K562 (cell line): Measurements from ENCODE around the gene VAC14. TPM values are rescaled to one million over a fixed set of nuclear protein-coding genes. Genes with fewer than 3 reads are reported as not detected.

Source experiments
- BHLHE40 ChIP-seq: IDR thresholded peaks from 2 replicates; pipeline ENCODE4 v1.6.1; 2011; ENCODE audit warnings: low read length, improper control_type of control experiment
- CBFA2T3 ChIP-seq: fragments of 450-650 bp; IDR thresholded peaks from 2 replicates; pipeline ENCODE4 v1.6.1; 2017
- ETV1 ChIP-seq: fragments of 450-650 bp; conservative IDR thresholded peaks from 2 replicates; pipeline ENCODE4 v1.6.1; 2016; ENCODE audit warnings: missing genetic modification characterization, control low read depth, low read depth, missing compliant biosample characterization
- IFI16 ChIP-seq: fragments of 250-450 bp; sonication (Bioruptor Pico); IDR thresholded peaks from 2 replicates; pipeline ENCODE4 v2.1.2; 2022; ENCODE audit warnings: mild to moderate bottlenecking, inconsistent platforms
- KDM1A ChIP-seq, 2 experiments: fragments of 450-650 bp; IDR thresholded peaks; 2 replicates each; pipeline ENCODE4 v1.6.1; 2016; ENCODE audit warnings: mild to moderate bottlenecking in 2 of 2
- NBN ChIP-seq: fragments of 450-650 bp; IDR thresholded peaks from 2 replicates; pipeline ENCODE4 v1.6.1; 2016; ENCODE audit warnings: low read depth, mild to moderate bottlenecking
- RBBP5 ChIP-seq: fragments of 200-600 bp; sonication (generic); IDR thresholded peaks from 2 replicates; pipeline ENCODE4 v1.6.1; 2012; ENCODE audit warnings: borderline replicate concordance, mild to moderate bottlenecking, low read length, control low read depth, inconsistent platforms; ENCODE audit not compliant: insufficient read depth, poor library complexity, severe bottlenecking
- SAP30 ChIP-seq: fragments of 200-600 bp; sonication (generic); IDR thresholded peaks from 2 replicates; pipeline ENCODE4 v1.6.1; 2012; ENCODE audit warnings: borderline replicate concordance, low read depth, mild to moderate bottlenecking, moderate library complexity, low read length, control low read depth, inconsistent platforms; ENCODE audit not compliant: insufficient read depth, poor library complexity, severe bottlenecking
- SFPQ ChIP-seq: fragments of 200-400 bp; formaldehyde crosslinking; IDR thresholded peaks from 2 replicates; pipeline ENCODE4 v1.6.1; 2017; ENCODE audit warnings: mild to moderate bottlenecking, low read depth, low read length, moderate library complexity
- SMARCA4 ChIP-seq: fragments of 450-650 bp; IDR thresholded peaks from 2 replicates; pipeline ENCODE4 v1.6.1; 2016
- SOX6 ChIP-seq: fragments of 450-650 bp; IDR thresholded peaks from 2 replicates; pipeline ENCODE4 v1.6.1; 2014; ENCODE audit warnings: mild to moderate bottlenecking
- TFAP4 ChIP-seq: sonication (generic); formaldehyde crosslinking; IDR thresholded peaks from 2 replicates; pipeline ENCODE4 v1.8.0; 2022; ENCODE audit warnings: missing genetic modification reagents, mild to moderate bottlenecking, moderate library complexity, borderline replicate concordance
- VEZF1 ChIP-seq: fragments of 200-800 bp; sonication (Bioruptor generic); IDR thresholded peaks from 2 replicates; pipeline ENCODE4 v1.6.1; 2017; ENCODE audit warnings: missing genetic modification characterization, missing compliant biosample characterization
- ZNF12 ChIP-seq: sonication (generic); formaldehyde crosslinking; IDR thresholded peaks from 2 replicates; pipeline ENCODE4 v1.4.0; 2020; ENCODE audit warnings: mild to moderate bottlenecking, missing genetic modification reagents
- ZNF511 ChIP-seq: sonication (generic); formaldehyde crosslinking; IDR thresholded peaks from 2 replicates; pipeline ENCODE4 v1.8.0; 2022; ENCODE audit warnings: mild to moderate bottlenecking, missing genetic modification reagents
- ZNF766 ChIP-seq: fragments of 200-800 bp; sonication (Bioruptor generic); conservative IDR thresholded peaks from 2 replicates; pipeline ENCODE4 v1.6.1; 2016; ENCODE audit warnings: missing genetic modification characterization, missing compliant biosample characterization
- polyA plus RNA-seq, 8 experiments: library from polyadenylated mRNA; depleted of rRNA in 4 of 8; stranded (reverse) in 5 of 8; unstranded in 3 of 8; fragments of >200 nt; fragmentation: Nextera tagmentation in 2 of 8; fragmentation: Illumina TruSeq in 1 of 8; extraction: Ambion mirVana in 2 of 8; extraction: Trizol in 1 of 8; gene quantifications; 2 replicates each; pipeline versions ENCODE4 v1.2.1 to v1.2.3, GENCODE V29; 2011 to 2014; ENCODE audit warnings: inconsistent platforms in 1 of 8, missing spikeins in 1 of 8
- total RNA-seq, 7 experiments: library from RNA; depleted of rRNA in 6 of 7; stranded (reverse); fragments of >200 nt in 6 of 7; fragmentation: Illumina TruSeq in 2 of 7; extraction: Trizol in 2 of 7; gene quantifications; 2 replicates each; pipeline versions ENCODE4 v1.2.1 to v1.2.3, GENCODE V29; 2011 to 2021; ENCODE audit warnings: low replicate concordance in 1 of 7
- TF ChIP-seq, protein P1 (sequence below): IDR thresholded peaks from 2 replicates; pipeline ENCODE4 v1.6.1; 2012; ENCODE audit warnings: low read depth, low read length, improper control_type of control experiment, borderline replicate concordance
- TF ChIP-seq, protein P2 (sequence below): fragments of 450-650 bp; IDR thresholded peaks from 2 replicates; pipeline ENCODE4 v1.6.1; 2016; ENCODE audit warnings: low read depth, mild to moderate bottlenecking, moderate library complexity
- TF ChIP-seq, protein P3 (sequence below): sonication (generic); formaldehyde crosslinking; IDR thresholded peaks from 2 replicates; pipeline ENCODE4 v1.9.0; 2022; ENCODE audit warnings: mild to moderate bottlenecking, missing genetic modification reagents

VAC14 gene
- total and polyA plus RNA-seq, 9 of the 15 experiments (the other 6 are each of a cell fraction or from before 2014, with no cell fraction given), result 1.3 to 41.6 (median 26.6) TPM

GRCh38 chr16:70695331-70696070, 105.5 kb downstream of the VAC14 start (continued):
- TF ChIP-seq VEZF1 (CRISPR knock-in tag) (peak; percentile 90), RBBP5 (peak; percentile 52), SMARCA4 (peak; percentile 96), ZNF12 (CRISPR knock-in tag) (no peak), KDM1A (IDR thresholded peaks at IDR 0.05) (peak in 1 of 2 experiments; percentile 78; a peak in 2 of 4 replicates), IFI16 (CRISPR knock-in tag) (no peak), NBN (peak; percentile 69; the same call in 1 of the 2 replicates), SFPQ (no peak), SAP30 (peak; percentile 51), BHLHE40 (peak; percentile 78), ZNF766 (CRISPR knock-in tag) (peak; percentile 79), TFAP4 (CRISPR knock-in tag) (peak; percentile 97), CBFA2T3 (peak; percentile 98), SOX6 (peak; percentile 82), ZNF511 (CRISPR knock-in tag) (peak; percentile 55; the same call in 1 of the 2 replicates), ETV1 (tag) (peak; percentile 96)
- TF ChIP-seq, protein P1, sequence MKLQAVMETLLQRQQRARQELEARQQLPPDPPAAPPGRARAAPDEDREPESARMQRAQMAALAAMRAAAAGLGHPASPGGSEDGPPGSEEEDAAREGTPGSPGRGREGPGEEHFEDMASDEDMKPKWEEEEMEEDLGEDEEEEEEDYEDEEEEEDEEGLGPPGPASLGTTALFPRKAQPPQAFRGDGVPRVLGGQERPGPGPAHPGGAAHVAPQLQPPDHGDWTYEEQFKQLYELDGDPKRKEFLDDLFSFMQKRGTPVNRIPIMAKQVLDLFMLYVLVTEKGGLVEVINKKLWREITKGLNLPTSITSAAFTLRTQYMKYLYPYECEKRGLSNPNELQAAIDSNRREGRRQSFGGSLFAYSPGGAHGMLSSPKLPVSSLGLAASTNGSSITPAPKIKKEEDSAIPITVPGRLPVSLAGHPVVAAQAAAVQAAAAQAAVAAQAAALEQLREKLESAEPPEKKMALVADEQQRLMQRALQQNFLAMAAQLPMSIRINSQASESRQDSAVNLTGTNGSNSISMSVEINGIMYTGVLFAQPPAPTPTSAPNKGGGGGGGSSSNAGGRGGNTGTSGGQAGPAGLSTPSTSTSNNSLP, result 0 out of 2 replicates have a peak, but pooled peaks have one; percentile 16
- TF ChIP-seq, protein P2, sequence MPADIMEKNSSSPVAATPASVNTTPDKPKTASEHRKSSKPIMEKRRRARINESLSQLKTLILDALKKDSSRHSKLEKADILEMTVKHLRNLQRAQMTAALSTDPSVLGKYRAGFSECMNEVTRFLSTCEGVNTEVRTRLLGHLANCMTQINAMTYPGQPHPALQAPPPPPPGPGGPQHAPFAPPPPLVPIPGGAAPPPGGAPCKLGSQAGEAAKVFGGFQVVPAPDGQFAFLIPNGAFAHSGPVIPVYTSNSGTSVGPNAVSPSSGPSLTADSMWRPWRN, result no peak
- TF ChIP-seq, protein P3, sequence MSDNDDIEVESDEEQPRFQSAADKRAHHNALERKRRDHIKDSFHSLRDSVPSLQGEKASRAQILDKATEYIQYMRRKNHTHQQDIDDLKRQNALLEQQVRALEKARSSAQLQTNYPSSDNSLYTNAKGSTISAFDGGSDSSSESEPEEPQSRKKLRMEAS (CRISPR knock-in tag), result peak; percentile 73
